ENCODE measurements around the gene CLCA1. TPM values are rescaled to one million over a fixed set of nuclear protein-coding genes. Genes with fewer than 3 reads are reported as not detected.
A peak's percentile ranks its signal among the peaks of the same experiment; 100 is the strongest.
"Not testable (repeated sequence)": the region's sequence is repeated elsewhere in the genome, so short reads cannot be mapped to it uniquely, and the experiment has no call there.

Gene CLCA1
- total RNA-seq, 4 donors from 2014 or later = not detected

DNA sequence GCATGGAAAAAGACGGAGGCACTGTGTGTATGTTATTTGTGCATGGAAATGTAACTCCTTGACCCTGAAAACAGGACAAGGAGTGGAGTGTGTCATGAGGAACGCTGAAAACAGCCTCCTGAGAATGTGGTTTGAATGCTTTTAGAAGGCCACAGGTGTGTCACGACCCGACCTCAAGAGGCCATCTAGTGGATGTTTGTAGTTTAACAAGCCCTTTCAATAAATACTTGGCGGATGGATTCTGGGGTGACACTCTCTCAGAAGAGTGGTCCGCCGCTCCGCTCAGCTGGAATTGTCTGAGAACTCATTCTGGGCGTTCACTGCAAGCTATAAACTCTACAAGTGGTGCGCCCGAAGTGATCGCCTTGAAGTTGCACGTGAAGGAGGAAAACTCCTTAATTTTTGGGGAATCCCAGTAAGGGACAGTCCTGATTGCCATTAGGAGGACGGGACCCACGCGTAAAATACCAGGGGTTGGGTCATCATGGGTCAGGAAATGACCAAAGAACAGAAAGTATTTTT, 33.5 kb downstream of the CLCA1 start:
- intact Hi-C loops (cut with DNase I; ENCODE audit: low total_unique reads) = loop anchor here (5.0 kb wide), 1 partner anchor 125 kb away; no protein-coding TSS in a partner anchor
- not testable (repeated sequence) for H3K4me3 ChIP-seq (ENCODE audit: low read depth, poor library complexity, severe bottlenecking); DNase-seq (ENCODE audit: low spot score in 2 of 2)
- WGBS, 2 donors = 54 to 64% methylated on average over 16 of the region's 16 CpGs
- TF ChIP-seq, protein P1, sequence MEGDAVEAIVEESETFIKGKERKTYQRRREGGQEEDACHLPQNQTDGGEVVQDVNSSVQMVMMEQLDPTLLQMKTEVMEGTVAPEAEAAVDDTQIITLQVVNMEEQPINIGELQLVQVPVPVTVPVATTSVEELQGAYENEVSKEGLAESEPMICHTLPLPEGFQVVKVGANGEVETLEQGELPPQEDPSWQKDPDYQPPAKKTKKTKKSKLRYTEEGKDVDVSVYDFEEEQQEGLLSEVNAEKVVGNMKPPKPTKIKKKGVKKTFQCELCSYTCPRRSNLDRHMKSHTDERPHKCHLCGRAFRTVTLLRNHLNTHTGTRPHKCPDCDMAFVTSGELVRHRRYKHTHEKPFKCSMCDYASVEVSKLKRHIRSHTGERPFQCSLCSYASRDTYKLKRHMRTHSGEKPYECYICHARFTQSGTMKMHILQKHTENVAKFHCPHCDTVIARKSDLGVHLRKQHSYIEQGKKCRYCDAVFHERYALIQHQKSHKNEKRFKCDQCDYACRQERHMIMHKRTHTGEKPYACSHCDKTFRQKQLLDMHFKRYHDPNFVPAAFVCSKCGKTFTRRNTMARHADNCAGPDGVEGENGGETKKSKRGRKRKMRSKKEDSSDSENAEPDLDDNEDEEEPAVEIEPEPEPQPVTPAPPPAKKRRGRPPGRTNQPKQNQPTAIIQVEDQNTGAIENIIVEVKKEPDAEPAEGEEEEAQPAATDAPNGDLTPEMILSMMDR (IDR thresholded peaks at IDR 0.05) = peak in 1 of 3 donors; percentile 9

DNA sequence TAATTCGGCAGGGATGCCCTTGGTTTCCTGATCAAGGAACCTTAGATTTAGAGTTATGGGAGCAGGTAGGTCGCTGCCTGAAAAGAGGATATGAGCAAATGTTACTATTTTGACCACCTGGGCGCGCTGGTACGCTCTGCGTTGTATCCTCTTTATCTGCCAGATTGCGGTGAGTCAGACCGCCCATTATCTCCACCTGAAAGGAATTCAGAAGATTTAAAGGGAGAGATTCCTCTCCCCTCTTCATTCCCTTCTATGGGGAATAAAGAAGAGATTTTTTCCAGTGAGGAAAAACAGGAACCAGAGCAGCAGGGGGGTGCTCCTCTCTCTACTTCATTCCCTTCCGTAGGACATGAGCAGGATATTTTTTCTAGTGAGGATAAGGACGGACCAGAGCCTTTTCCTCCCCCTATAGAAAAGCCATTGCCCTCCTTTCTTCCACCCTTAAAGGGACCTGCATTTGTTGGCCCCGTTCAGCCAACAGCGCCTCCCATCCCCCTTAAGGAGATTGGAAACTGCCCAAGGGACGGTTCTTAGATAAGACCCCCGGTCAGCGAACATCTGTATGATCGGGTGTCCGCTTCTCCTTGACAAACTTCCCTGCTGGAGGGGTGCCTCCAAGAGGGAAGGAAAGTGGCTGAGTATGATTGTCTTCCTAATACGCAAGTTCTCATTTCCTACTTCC, 34.1 kb downstream of the CLCA1 start:
- no peak for TF ChIP-seq POLR2A (IDR thresholded peaks at IDR 0.05)
- TF ChIP-seq, protein P1 (IDR thresholded peaks at IDR 0.05) = no peak
- intact Hi-C loops (cut with DNase I; ENCODE audit: low total_unique reads) = loop anchor here (5.0 kb wide), 1 partner anchor 126 kb away; no protein-coding TSS in a partner anchor
- 55 to 57% methylated on average over 18 of the region's 18 CpGs for WGBS, 2 donors
- no peak overlapping the region for H3K4me3 ChIP-seq (ENCODE audit: low read depth, poor library complexity, severe bottlenecking)
- peak in 1 of 2 donors; percentile 29 for DNase-seq (ENCODE audit: low spot score in 2 of 2)

DNA sequence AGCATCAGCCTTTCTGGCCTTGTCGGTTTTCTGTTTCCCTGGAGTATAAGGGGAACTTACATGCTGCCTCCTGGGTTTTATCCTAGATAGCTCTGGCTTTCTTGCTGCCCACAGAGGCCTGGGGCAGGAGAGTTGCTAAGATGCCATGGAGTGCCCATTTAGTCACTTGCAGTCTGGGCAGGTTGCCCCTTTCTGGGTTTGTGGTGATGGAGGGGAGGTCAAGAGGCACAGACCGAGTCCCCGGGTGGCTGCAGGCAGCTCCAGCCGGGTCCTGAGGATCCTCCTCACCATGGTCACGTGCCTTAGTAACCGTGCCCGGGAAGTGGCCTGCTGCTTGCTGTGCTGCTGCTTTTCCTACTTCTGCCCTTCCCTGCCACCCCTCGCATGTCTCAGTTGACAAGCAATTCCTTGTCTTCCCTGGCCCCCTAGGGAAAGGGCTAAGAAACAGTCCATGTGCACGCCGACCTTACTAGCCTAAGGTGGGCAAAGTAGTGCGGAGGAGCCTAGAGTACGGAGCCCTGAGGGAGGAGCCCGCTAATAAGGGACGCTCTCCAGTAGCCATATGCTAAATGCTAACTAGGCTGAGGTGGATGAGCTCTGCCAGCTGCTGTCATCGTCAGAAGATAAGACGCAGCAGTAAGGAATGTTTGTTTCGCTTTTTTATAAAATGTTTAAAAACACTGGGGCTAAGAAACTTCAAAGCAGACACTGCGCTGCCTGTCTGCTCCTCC, 34.8 kb downstream of the CLCA1 start:
- H3K4me3 ChIP-seq (ENCODE audit: low read depth, poor library complexity, severe bottlenecking) = no peak overlapping the region

DNA sequence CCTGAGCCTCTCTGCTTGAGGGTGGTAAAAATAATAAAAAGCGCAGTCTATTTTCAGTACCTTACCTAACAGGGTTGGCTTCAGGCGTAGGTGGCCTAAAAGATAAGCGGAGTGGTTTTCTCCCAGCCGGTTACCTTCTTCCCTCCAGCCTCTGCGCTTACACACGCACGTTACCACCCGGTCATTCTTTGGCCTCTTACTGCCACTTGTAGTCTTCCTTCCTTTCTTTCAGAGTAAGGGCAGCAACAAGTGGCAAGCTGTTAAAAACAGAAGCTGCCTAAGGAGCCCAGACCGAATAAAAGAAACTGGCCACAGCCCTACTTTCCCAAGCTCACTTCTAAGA, 35.4 kb downstream of the CLCA1 start:
- TF ChIP-seq, protein P1 (IDR thresholded peaks at IDR 0.05) = no peak
- TF ChIP-seq POLR2A (IDR thresholded peaks at IDR 0.05) = no peak
- WGBS, 2 donors = 39 to 47% methylated on average over 9 of the region's 9 CpGs
- intact Hi-C loops (cut with DNase I; ENCODE audit: low total_unique reads) = loop anchor here (5.0 kb wide), 1 partner anchor 127 kb away; no protein-coding TSS in a partner anchor
- H3K4me3 ChIP-seq (ENCODE audit: low read depth, poor library complexity, severe bottlenecking) = no peak overlapping the region
- no peak for DNase-seq (ENCODE audit: low spot score in 2 of 2)

More for the DNA sequence above, 34.8 kb downstream of the CLCA1 start:
- no peak for DNase-seq (ENCODE audit: low spot score in 2 of 2)
- intact Hi-C loops (cut with DNase I; ENCODE audit: low total_unique reads) = loop anchor here (5.0 kb wide), 1 partner anchor 126 kb away; no protein-coding TSS in a partner anchor
- no peak for TF ChIP-seq POLR2A (IDR thresholded peaks at IDR 0.05)
- TF ChIP-seq, protein P1 (IDR thresholded peaks at IDR 0.05) = no peak
- 43 to 50% methylated on average over 18 of the region's 18 CpGs for WGBS, 2 donors

DNA sequence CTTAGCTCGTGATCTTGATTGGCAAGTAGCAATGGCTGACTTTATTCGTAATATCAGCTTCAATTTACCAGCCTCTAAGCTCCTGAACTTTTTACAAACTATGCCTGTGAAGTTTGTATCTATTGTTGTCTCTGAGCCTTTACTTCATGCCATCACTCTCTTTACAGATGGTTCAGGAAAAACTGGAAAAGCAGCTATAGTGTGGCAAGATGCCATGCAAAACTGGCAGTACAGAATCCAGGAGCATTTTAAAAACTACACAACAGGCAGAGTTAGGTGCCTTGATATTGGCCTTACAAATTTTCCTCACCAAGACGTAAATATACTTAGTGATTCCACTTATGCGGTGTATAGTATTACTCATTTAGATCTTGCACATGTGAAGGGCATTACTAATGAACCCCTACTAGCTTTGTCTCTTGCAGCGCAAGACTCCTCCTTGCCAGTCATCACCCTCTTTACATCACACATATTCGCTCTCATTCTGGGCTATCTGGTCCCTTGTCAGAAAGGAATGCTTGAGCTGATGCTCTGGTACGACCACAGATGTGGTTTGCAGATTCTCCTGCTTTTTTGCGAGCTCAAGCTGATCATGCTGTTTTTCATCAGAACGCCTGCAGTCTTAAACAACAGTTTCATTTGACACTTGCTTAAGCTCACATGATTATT, 36.3 kb downstream of the CLCA1 start:
- DNase-seq (ENCODE audit: low spot score in 2 of 2) = peak in 1 of 2 donors; percentile 76
- intact Hi-C loops (cut with DNase I; ENCODE audit: low total_unique reads) = loop anchor here (5.0 kb wide), 1 partner anchor 128 kb away; no protein-coding TSS in a partner anchor
- TF ChIP-seq, protein P1 (IDR thresholded peaks at IDR 0.05) = no peak
- TF ChIP-seq POLR2A (IDR thresholded peaks at IDR 0.05) = no peak
- 36 to 38% methylated on average over 9 of the region's 9 CpGs for WGBS, 2 donors
- H3K4me3 ChIP-seq (ENCODE audit: low read depth, poor library complexity, severe bottlenecking) = no peak overlapping the region

Data from lower leg skin (tissue), 4 donors.